K562 (cell line): ENCODE data around the gene PNPLA1. TPM values are rescaled to one million over a fixed set of nuclear protein-coding genes. Genes with fewer than 3 reads are reported as not detected.

ENCODE experiments used
- ARID4B ChIP-seq: sonication (generic); formaldehyde crosslinking; IDR thresholded peaks from 2 replicates; pipeline ENCODE4 v1.8.0; 2022; ENCODE audit warnings: mild to moderate bottlenecking, missing genetic modification reagents
- ATF4 ChIP-seq: fragments of 450-650 bp; formaldehyde crosslinking; IDR thresholded peaks from 2 replicates; pipeline ENCODE4 v1.4.0; 2022; ENCODE audit warnings: mild to moderate bottlenecking, moderate library complexity
- ESRRA ChIP-seq: fragments of 450-650 bp; IDR thresholded peaks from 2 replicates; pipeline ENCODE4 v1.6.1; 2014; ENCODE audit warnings: low read depth, mild to moderate bottlenecking, moderate library complexity, borderline replicate concordance
- HDAC2 ChIP-seq: fragments of 450-650 bp; IDR thresholded peaks from 2 replicates; pipeline ENCODE4 v1.6.1; 2016; ENCODE audit warnings: mild to moderate bottlenecking
- KDM1A ChIP-seq, 2 experiments: fragments of 450-650 bp; IDR thresholded peaks; 2 replicates each; pipeline ENCODE4 v1.6.1; 2016; ENCODE audit warnings: mild to moderate bottlenecking in 2 of 2
- SMARCA5 ChIP-seq: fragments of 450-650 bp; IDR thresholded peaks from 2 replicates; pipeline ENCODE4 v1.6.1; 2016
- SRSF1 ChIP-seq: fragments of 200-400 bp; formaldehyde crosslinking; IDR thresholded peaks from 2 replicates; pipeline ENCODE4 v1.6.1; 2017; ENCODE audit warnings: mild to moderate bottlenecking, low read depth, low read length, moderate library complexity
- THRA ChIP-seq: fragments of 450-650 bp; IDR thresholded peaks from 2 replicates; pipeline ENCODE4 v1.6.1; 2017; ENCODE audit warnings: mild to moderate bottlenecking, moderate library complexity
- ZBTB11 ChIP-seq, 3 experiments: fragments of 200-800 bp in 1 of 3; fragments of 250-450 bp in 1 of 3; fragments of 450-650 bp in 1 of 3; sonication (Bioruptor Pico) in 1 of 3; sonication (Bioruptor generic) in 1 of 3; formaldehyde crosslinking in 1 of 3; IDR thresholded peaks; 2 replicates each; pipeline versions ENCODE4 v1.6.1 to v1.8.0; 2016 to 2022; ENCODE audit warnings: mild to moderate bottlenecking in 2 of 3, missing genetic modification characterization in 2 of 3, missing compliant biosample characterization in 1 of 3, moderate library complexity in 1 of 3
- ZNF584 ChIP-seq: fragments of 200-800 bp; sonication (Bioruptor generic); IDR thresholded peaks from 2 replicates; pipeline ENCODE4 v1.6.1; 2016; ENCODE audit warnings: low read depth, mild to moderate bottlenecking, missing genetic modification characterization, missing compliant biosample characterization
- polyA plus RNA-seq, 8 experiments: library from polyadenylated mRNA; depleted of rRNA in 4 of 8; stranded (reverse) in 5 of 8; unstranded in 3 of 8; fragments of >200 nt; fragmentation: Nextera tagmentation in 2 of 8; fragmentation: Illumina TruSeq in 1 of 8; extraction: Ambion mirVana in 2 of 8; extraction: Trizol in 1 of 8; gene quantifications; 2 replicates each; pipeline versions ENCODE4 v1.2.1 to v1.2.3, GENCODE V29; 2011 to 2014; ENCODE audit warnings: inconsistent platforms in 1 of 8, missing spikeins in 1 of 8
- total RNA-seq, 7 experiments: library from RNA; depleted of rRNA in 6 of 7; stranded (reverse); fragments of >200 nt in 6 of 7; fragmentation: Illumina TruSeq in 2 of 7; extraction: Trizol in 2 of 7; gene quantifications; 2 replicates each; pipeline versions ENCODE4 v1.2.1 to v1.2.3, GENCODE V29; 2011 to 2021; ENCODE audit warnings: low replicate concordance in 1 of 7
- TF ChIP-seq, protein P1 (sequence below): fragments of 450-650 bp; conservative IDR thresholded peaks from 2 replicates; pipeline ENCODE4 v1.6.1; 2016; ENCODE audit warnings: missing genetic modification characterization, low read depth, mild to moderate bottlenecking, control low read depth, missing compliant biosample characterization

Gene PNPLA1
- total and polyA plus RNA-seq, 9 of the 15 experiments (the other 6 are each of a cell fraction or from before 2014, with no cell fraction given): 0.04 to 0.27 (median 0.13) TPM; not detected in 2

DNA sequence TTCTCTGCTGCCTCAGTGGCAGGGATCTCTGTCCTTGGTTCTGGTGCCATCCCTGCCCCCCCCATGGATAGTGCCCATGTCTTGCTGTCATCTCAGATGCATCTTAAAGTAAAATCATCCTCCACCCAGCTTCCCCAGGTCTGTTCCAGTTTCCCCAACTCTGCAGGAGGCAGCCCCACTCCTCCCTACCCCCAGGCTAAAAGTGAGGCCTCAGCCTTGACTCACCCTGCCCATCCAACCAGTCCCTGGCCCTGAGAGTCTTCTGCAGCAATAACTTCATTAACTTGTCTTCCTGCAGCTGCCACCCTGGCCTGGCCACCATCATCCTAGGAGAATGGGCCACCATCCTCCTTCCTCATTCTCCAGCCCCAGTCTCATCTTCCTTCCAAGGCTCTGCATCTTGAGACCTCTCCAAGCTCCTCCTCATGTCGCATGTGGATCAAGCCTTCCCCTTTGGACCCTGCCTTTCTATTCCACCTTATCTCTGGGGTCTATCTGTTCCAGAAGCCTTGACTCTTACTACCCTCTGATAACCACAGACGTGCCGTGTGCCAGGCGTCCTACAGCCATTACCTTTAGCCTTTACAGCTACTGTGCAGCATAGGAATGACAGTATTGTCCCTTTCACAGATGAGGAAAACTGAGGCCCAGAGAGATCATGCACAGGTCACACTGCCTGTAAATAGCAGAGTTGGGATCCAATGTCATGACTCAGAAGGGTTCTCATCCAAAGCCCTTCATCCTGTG, 2.0 kb upstream of the PNPLA1 start (continued):
- no peak for TF ChIP-seq ARID4B (CRISPR knock-in tag)
- peak; percentile 68 for TF ChIP-seq ESRRA
- peak; percentile 65; the same call in 1 of the 2 replicates for TF ChIP-seq SMARCA5
- TF ChIP-seq KDM1A (IDR thresholded peaks at IDR 0.05): peak; percentile 34 to 62; a peak in 2 of 4 replicates
- no peak for TF ChIP-seq ZBTB11 (CRISPR knock-in tag; IDR thresholded peaks at IDR 0.05)
- TF ChIP-seq SRSF1: no peak
- no peak for TF ChIP-seq ZNF584
- no peak for TF ChIP-seq ATF4 (CRISPR knock-in tag)
- TF ChIP-seq, protein P1, sequence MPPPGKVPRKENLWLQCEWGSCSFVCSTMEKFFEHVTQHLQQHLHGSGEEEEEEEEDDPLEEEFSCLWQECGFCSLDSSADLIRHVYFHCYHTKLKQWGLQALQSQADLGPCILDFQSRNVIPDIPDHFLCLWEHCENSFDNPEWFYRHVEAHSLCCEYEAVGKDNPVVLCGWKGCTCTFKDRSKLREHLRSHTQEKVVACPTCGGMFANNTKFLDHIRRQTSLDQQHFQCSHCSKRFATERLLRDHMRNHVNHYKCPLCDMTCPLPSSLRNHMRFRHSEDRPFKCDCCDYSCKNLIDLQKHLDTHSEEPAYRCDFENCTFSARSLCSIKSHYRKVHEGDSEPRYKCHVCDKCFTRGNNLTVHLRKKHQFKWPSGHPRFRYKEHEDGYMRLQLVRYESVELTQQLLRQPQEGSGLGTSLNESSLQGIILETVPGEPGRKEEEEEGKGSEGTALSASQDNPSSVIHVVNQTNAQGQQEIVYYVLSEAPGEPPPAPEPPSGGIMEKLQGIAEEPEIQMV (tag): no peak
- no peak for TF ChIP-seq THRA
- TF ChIP-seq HDAC2: peak; percentile 21; the same call in 1 of the 2 replicates
